ENCODE results near the gene SIRT3. TPM values are rescaled to one million over a fixed set of nuclear protein-coding genes. Genes with fewer than 3 reads are reported as not detected.
"Not testable (repeated sequence)": the region's sequence is repeated elsewhere in the genome, so short reads cannot be mapped to it uniquely, and the experiment has no call there.

The SIRT3 gene
- total RNA-seq, 1 donor from 2014 or later, result 9.8 TPM

GRCh38 chr11:241634-242033, 5.5 kb upstream of the SIRT3 start:
- no peak for DNase-seq (ENCODE audit: low read depth, low spot score)

DNA sequence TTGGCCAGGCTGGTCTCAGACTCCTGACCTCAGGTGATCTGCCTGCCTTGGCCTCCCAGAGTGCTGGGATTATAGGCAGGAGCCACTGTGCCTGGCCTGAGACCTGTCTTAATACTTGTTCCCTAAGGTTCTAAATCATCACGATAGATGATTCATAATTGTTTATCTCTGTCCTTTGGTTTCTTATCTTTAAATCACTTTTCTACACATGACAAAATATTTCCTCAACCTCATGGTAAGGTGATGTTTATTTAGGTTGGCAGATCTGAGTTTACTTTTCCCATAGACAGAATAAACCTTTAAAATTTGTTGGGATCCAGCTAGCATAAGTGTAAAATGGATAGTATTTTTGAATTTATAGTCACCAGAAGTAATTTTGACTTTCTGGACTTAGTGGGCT, 4.2 kb upstream of the SIRT3 start:
- no peak for DNase-seq (ENCODE audit: low read depth, low spot score)

GRCh38 chr11:238346-238745, 2.2 kb upstream of the SIRT3 start:
- not testable (repeated sequence) for DNase-seq (ENCODE audit: low read depth, low spot score)

GRCh38 chr11:236774-237767, 929 bp upstream of the SIRT3 start, which contains the start of gene PSMD13:
PSMD13 (plus strand) TSS chr11:236976; CDS start chr11:237050, 74 bp downstream.
- peak; percentile 51 for DNase-seq (ENCODE audit: low read depth, low spot score)

DNA sequence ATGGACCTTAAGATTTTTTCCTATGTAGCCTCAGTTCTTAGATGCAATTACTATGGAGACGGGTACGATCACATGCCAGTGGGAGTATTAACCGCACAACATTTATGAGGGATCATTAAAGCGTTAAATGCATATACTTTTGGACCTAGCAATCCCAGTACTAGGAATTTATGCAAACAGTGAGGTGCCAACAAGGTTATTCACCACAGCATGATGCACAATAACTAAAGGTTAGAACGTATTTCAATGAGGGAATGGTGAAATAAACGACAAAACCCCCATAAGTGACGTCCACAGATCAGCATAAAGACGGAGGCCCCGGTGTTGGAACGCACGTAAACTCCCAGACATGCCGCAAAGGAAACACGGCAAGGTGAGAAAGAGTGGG, 539 bp downstream of the SIRT3 start:
- DNase-seq (ENCODE audit: low read depth, low spot score), result no peak

- DNase-seq (ENCODE audit: low read depth, low spot score), result no peak
Measured at GRCh38 chr11:235180-235579, 962 bp downstream of the SIRT3 start.

GRCh38 chr11:232783-233565, 3.2 kb downstream of the SIRT3 start:
- no peak for DNase-seq (ENCODE audit: low read depth, low spot score)

DNA sequence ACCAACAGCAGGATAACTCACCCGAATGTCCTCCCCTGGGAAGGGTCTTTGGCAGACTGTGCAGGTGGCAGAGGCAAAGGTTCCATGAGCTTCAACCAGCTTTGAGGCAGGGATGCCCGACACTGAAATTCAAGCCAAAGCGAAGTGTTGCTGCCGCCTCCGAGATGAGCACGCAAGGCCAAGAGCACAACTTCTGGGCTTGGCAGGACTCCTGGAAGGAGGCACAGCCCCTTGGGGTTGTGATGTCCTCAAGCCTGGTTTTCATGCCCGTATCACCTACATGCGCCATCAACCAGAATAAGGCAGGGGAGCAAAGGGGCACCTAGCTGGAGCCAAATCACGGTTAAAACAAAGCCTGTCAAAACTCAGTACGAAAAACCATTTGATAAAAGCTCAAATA, 5.7 kb downstream of the SIRT3 start:
- DNase-seq (ENCODE audit: low read depth, low spot score), result no peak

GRCh38 chr11:227824-228379, 8.2 kb downstream of the SIRT3 start:
- no peak for DNase-seq (ENCODE audit: low read depth, low spot score)

DNA sequence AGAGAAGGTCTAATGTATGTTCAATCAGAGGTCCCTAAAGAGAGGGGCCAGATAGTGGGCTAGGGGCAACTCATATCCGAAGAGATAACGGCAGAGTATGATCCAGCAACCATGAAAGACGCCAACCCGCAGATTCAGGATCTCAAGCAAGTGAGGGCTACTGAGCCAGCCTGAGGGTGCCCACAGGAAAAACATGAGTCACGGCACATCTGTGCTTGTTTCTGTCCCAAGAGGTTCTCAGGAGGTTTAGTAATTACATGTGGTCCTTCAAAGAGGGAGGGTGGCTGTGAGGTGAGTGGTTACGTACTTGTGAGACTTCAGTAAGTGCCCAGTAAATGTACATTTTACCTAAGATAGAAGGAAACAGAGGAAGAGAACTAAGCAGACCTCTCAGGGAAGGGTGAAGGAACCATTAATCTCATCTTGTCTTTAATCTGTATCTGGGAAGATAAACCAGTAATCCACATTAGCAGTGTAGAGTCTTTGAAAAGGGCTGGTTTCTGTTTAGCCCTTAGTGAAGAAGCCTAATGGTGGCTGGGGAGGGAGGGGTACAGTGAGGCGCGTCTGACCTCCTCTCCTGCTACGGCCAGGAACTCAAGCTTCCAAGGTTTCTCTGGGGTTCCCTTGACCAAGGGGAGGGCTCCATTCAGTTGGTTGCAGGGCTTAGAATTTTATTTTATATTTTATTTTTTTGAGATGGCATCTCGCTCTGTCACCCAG, 10.2 kb downstream of the SIRT3 start:
- DNase-seq (ENCODE audit: low read depth, low spot score), result no peak

DNA sequence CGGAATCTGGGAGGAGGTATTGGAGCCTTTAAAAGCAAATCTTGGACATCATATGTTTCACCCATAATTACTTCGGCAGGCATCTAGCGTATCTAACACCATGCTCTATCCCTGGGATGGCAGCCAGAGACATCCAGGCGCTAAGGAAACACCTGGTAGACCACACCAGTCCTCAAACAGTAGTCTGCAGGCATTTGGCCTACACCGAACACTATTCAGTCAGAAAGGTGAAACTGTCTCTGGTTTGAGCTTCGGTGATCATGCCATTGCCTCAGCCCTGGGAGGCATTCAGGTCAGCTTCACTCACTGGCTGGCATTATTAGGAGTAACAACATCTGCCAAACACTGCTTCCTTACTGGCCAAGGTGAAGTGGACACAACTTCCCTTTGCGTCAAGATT, 11.7 kb downstream of the SIRT3 start:
- no peak for DNase-seq (ENCODE audit: low read depth, low spot score)

- no peak for DNase-seq (ENCODE audit: low read depth, low spot score)
Measured at GRCh38 chr11:223884-224283, 12.3 kb downstream of the SIRT3 start.

DNA sequence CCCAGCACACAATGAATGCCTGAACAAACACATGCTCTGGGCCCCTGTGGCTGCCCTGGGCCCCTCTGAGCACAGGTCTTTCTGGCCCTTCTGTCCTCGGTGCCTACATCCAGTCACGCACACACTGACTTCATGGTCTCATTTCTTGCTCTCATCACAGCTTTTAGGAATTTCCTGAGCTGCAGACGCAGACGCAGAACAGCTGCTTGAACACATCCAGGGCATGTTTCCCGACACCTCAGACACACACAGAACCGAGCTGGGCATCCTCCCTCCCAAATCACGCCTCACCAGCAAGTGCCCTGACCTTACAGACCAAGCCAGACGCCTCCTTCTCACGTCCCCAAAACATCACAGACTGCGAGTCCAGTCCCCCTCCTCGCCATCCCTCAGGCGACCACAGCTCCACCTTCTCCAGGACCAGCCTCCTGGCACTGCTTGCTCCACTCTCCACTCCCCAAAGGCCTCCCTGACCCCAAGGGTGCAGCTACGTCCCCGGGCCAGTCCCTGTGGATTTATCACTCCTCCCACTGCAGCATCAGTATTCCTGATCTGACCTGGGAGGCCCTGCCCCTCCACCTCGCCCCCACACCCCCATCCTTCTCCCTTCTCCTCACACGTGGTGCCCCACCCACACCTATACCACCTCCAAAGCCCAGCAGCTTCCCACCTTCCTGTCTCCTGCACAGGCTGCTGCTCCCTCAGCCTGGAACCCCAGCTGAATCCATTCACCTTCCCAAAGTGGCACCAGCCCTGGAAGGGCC, 12.9 kb downstream of the SIRT3 start:
- no peak for DNase-seq (ENCODE audit: low read depth, low spot score)

DNA sequence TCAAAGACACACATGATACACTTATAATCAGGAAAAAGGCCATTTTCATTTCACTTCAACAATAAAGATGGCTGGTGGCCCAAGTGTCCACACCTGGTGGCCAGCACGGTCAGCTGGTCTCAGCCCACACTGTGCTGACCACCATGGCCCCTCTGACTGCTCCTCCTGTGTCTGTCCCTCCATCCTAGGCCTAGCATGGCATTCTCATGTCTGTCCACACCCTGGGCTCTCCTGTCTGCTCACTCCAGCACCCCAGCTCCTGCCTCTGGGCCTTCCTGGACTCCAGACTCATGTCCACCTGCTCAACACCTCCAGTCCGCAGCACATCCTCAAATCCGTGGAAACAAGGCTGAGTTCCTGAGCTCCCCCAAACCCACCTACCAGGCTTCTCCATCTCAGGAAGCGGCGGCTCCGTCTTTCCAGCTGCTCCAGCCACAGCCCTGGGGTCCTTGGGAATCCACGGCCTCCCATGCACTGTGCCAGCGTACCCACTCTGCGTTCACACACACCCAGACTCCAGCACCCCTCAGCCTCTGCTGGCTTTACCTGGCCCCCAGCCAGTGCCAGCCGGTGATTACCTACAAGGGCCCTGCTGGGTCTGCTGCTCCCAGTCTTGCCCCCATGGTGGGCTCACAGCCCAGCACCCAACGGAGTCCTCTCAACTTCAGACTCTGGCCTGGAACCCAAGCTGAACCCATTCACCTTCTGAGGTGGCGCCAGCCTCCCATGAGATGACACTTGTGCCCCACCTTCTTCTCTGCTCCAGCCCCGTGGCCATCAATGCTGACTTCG, 13.9 kb downstream of the SIRT3 start:
- no peak for DNase-seq (ENCODE audit: low read depth, low spot score)

DNA sequence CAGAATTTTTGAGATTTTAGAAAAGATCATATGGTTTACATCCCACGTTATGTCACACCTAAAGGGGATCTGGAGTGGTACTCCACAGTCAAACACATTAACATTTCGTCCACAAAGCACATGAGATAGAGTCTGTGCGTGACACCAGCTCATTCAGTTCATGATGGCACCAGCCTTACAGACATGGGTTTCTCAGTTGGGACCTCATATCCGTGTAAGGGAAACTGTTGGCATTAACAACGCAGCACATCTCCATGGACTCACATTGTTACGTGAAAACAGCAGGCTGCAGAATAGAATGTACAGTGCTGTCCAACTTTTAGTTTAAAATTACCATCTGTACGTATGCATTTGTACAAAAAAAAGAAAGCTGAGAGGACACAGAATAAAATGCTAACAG, 14.6 kb downstream of the SIRT3 start:
- DNase-seq (ENCODE audit: low read depth, low spot score), result no peak

DNA sequence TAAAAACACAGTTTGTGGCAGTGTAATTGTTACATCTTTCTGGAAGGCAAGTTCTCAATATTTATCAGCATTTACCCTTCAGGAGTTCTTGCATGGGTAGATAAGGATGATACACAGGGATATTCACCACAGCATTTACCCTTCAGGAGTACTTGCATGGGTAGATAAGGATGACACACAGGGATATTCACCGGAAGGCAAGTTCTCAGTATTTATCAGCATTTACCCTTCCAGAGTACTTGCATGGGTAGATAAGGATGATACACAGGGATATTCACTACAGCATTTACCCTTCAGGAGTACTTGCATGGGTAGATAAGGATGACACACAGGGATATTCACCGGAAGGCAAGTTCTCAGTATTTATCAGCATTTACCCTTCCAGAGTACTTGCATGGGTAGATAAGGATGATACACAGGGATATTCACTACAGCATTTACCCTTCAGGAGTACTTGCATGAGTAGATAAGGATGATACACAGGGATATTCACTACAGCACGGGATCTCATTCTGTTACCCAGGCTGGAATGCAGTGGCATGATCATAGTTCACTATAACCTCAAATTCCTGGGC, 15.4 kb downstream of the SIRT3 start:
- not testable (repeated sequence) for DNase-seq (ENCODE audit: low read depth, low spot score)

DNA sequence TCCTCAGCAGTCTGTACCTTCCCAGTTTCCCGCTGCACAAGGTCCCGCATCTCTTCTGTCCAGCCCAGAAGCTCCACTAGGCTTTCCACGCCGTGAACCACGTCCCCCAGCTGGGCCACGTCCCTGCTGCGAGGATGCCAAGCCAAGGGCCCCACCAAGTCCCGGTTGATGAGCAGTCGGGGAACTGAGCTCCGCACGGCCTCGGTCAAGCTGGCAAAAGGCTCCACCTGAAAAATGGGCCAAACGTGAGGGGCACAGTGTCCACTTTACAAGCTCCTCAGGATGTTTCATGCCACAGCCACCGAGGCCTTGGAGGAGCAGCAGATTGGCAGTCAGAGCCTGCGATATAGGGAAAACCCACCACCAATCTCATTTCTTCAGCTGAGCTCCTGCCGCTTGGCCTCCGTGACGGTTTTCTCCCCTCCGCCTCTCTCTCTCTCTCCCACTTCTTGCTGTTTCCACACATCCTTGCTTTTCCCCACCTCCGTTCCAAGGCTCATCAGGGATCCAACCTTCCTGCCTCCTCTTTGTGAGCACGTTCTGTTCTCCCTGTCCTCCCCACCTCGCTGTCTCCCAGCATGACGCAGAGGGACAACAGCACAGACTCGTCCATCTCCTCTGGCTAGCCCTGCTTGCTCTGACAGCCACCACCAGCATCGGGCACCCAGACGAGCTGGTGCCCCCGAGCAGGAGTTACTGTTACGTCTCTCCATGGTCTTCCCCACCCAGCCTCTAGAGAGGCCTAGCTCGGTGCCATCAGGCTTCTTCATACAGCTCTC, 17.1 kb downstream of the SIRT3 start:
- DNase-seq (ENCODE audit: low read depth, low spot score), result no peak

- DNase-seq (ENCODE audit: low read depth, low spot score), result no peak
Measured at GRCh38 chr11:217704-218103, 18.4 kb downstream of the SIRT3 start.
